Hindlimb muscle (tissue), 1 donor: Measurements from ENCODE around the gene MIOS. TPM values are rescaled to one million over a fixed set of nuclear protein-coding genes. Genes with fewer than 3 reads are reported as not detected.
"Not testable (repeated sequence)": the region's sequence is repeated elsewhere in the genome, so short reads cannot be mapped to it uniquely, and the experiment has no call there.

Experiments used
- DNase-seq: peaks from one replicate; pipeline ENCODE4 v3.0.0-alpha.2; 2013
- polyA plus RNA-seq: library from polyadenylated mRNA; unstranded; fragments of 120-200 nt; gene quantifications from one replicate; pipeline ENCODE4 v1.2.1, GENCODE V29; 2013; ENCODE audit not compliant: insufficient read length

Gene MIOS
- polyA plus RNA-seq, 1 donor = 29.9 TPM

- DNase-seq = no peak
Measured at GRCh38 chr7:7650682-7651206, 84.1 kb downstream of the MIOS start.

DNA sequence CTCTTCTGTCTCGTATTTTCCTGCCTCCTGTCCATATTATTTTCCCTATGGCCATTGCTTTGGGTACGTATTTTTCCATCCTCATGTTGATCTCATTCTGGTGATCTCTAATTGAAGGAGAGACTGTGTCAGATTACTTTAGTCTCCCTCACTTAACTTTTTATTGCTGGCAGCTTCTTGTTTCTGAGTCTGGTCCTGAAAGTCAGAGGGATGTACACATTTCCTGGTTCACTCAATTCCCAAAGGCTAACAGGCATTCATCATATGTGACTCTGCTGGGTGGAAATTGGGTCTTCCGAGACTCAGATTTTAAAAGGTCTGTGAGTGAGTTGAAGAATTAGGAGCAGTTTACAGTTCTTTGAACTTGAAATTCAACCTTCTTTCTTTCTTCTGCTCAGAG is 84.8 kb downstream of the MIOS start:
- no peak for DNase-seq

DNA sequence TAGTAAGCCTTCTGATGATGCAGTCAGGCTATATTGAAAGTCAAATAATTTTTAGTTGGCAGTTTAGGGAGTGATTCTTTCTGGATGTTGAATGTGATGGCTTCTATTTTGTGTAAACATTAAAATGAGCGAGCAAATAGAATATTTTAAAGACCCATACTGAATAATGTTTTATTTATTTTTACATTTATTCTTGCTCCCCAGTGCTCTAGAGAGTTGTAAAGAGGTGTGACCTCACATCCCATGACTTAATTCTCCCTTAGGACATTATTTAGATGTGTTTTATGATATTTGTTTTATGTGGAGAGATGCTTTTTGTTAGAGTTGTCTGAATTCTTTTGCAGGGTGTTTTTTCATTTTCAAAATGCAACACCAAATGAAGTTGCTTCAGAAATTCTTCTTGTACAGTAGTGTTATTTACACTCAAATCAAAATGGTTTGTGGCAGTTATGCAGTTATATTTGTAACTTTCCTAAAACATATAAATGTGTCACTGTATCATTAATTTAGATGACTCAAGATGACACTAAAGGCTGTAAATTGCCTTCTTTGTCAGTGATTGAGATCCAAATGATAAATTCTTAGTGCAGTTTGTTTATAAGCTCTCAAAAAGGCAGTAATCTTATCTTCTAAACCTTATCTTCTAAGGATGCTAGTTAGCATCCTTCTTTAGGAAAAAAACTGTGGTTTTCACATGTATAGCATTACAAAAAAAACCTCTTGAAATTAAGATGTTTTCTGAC is 86.3 kb downstream of the MIOS start:
- no peak for DNase-seq

DNA sequence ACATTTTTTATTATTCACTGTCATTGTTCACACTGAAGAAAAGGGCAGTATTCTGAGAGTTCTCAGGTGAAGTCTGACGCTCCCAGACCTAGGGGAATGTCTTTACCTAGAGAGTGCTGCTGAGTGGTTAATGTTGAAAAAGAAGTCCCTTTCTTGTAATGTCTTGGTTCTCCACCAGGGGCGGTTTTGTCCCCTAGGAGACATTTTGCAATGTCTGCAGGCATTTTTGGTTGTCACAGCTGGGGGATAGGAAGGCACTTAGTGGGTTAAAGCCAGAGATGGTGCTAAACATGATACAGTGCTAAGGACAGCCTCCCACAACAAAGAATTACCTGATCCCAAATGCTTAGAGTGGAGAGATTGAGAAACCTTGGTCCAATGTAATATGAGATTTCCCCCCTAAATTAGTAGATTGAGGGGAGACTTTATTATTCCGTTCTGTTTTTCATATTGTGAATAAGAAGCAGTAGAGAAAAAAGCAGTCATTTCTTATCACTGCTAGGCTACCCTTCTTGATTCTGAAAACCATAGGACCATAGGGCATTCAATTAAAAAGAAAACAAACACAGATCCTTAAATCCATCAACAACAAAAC is 87.0 kb downstream of the MIOS start:
- DNase-seq = no peak

- peak; percentile 12 for DNase-seq
Measured at GRCh38 chr7:7654964-7655715, 88.5 kb downstream of the MIOS start.

DNA sequence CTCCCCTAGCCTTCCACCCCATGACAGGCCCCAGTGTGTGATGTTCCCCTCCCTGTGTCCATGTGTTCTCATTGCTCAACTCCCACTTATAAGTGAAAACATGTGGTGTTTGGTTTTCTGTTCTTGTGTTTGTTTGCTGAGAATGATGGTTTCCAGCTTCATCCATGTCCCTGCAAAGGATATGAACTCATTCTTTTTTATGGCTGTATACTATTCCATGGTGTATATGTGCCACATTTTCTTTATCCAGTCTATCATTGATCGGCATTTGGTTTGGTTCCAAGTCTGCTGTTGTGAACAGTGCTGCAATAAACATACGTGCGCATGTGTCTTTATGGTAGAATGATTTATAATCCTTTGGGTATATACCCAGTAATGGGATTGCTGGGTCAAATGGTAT is 89.8 kb downstream of the MIOS start:
- not testable (repeated sequence) for DNase-seq

Other genes starting within 250 kb of the MIOS start
- 1.1 TPM for gene COL28A1, start 31.0 kb upstream of the MIOS start, polyA plus RNA-seq
- 8.0 TPM for gene UMAD1, start 73.9 kb downstream of the MIOS start, polyA plus RNA-seq
- gene RPA3, start 151.7 kb downstream of the MIOS start, polyA plus RNA-seq = 17.7 TPM